AG09319 (cell line): Measurements from ENCODE around the gene THADA.

Experiments used
- DNase-seq: peaks from one replicate; pipeline ENCODE4 v3.0.0-alpha.2; 2010; ENCODE audit warnings: low read depth; ENCODE audit errors: extremely low read depth
- TF ChIP-seq, protein P1 (sequence below): IDR thresholded peaks from 2 replicates; pipeline ENCODE4 v1.5.1; 2011; ENCODE audit warnings: low read depth, mild to moderate bottlenecking, inconsistent platforms, low read length, moderate library complexity

Gene THADA

GRCh38 chr2:43214253-43214652, 381.6 kb downstream of the THADA start:
- no peak for DNase-seq
- TF ChIP-seq, protein P1, sequence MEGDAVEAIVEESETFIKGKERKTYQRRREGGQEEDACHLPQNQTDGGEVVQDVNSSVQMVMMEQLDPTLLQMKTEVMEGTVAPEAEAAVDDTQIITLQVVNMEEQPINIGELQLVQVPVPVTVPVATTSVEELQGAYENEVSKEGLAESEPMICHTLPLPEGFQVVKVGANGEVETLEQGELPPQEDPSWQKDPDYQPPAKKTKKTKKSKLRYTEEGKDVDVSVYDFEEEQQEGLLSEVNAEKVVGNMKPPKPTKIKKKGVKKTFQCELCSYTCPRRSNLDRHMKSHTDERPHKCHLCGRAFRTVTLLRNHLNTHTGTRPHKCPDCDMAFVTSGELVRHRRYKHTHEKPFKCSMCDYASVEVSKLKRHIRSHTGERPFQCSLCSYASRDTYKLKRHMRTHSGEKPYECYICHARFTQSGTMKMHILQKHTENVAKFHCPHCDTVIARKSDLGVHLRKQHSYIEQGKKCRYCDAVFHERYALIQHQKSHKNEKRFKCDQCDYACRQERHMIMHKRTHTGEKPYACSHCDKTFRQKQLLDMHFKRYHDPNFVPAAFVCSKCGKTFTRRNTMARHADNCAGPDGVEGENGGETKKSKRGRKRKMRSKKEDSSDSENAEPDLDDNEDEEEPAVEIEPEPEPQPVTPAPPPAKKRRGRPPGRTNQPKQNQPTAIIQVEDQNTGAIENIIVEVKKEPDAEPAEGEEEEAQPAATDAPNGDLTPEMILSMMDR: no peak

- TF ChIP-seq, protein P1: no peak
- DNase-seq: no peak
These were observed 382.9 kb downstream of the THADA start for GRCh38 chr2:43212931-43213330.

- TF ChIP-seq, protein P1: no peak
- DNase-seq: no peak
These were observed 383.5 kb downstream of the THADA start for GRCh38 chr2:43212216-43212835.

GRCh38 chr2:43210467-43211303, 385.2 kb downstream of the THADA start:
- TF ChIP-seq, protein P1: no peak; the same call in 1 of the 2 replicates

GRCh38 chr2:43210125-43210466, 385.7 kb downstream of the THADA start:
- no peak for DNase-seq
- TF ChIP-seq, protein P1: no peak

More at GRCh38 chr2:43210467-43211303, 385.2 kb downstream of the THADA start:
- DNase-seq: peak; percentile 88

DNA sequence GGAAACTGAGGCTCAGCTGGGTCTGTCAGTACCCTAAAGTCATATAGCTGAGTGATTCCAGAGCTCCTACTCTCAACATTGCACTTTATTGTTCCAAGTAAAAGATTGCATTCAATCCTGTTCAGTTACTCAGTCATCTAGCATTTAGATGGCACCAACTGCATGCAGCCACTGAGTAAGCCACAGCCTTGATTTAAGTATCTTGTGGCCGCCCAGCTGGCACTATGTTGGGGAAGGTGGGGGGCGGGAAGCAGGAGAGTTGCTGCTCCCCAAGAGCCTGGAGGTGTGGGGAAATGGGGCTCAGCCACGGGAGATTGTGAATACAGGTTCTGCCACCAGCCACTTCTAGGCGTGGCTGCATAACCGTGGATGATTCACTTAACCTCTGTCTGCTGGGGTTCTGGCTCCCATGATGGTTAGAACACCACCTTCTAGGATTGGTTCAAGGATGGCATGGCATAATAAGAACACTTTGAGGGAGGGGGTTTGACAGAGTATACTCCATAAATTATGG, 386.6 kb downstream of the THADA start:
- TF ChIP-seq, protein P1: no peak
- DNase-seq: no peak
